Measurements from ENCODE around the gene PATJ.

- TF ChIP-seq, protein P1, sequence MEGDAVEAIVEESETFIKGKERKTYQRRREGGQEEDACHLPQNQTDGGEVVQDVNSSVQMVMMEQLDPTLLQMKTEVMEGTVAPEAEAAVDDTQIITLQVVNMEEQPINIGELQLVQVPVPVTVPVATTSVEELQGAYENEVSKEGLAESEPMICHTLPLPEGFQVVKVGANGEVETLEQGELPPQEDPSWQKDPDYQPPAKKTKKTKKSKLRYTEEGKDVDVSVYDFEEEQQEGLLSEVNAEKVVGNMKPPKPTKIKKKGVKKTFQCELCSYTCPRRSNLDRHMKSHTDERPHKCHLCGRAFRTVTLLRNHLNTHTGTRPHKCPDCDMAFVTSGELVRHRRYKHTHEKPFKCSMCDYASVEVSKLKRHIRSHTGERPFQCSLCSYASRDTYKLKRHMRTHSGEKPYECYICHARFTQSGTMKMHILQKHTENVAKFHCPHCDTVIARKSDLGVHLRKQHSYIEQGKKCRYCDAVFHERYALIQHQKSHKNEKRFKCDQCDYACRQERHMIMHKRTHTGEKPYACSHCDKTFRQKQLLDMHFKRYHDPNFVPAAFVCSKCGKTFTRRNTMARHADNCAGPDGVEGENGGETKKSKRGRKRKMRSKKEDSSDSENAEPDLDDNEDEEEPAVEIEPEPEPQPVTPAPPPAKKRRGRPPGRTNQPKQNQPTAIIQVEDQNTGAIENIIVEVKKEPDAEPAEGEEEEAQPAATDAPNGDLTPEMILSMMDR (IDR thresholded peaks at IDR 0.05): no peak
- no peak for TF ChIP-seq POLR2A (IDR thresholded peaks at IDR 0.05)
These were observed 251.2 kb downstream of the PATJ start for GRCh38 chr1:61993331-61993961.

Measured in testis (tissue), 2 donors.